GM12891 (cell line): ENCODE measurements around the gene ITPR1.

Source experiments
- POLR2A ChIP-seq: IDR thresholded peaks from 2 replicates; pipeline ENCODE4 v1.6.1; 2011; ENCODE audit warnings: low read depth, low read length, control low read depth
- POLR2AphosphoS5 ChIP-seq: IDR thresholded peaks from 2 replicates; pipeline ENCODE4 v1.6.1; 2011; ENCODE audit warnings: low read depth, low read length, control low read depth

- TF ChIP-seq POLR2AphosphoS5 (no peak), POLR2A (no peak)
Observed at GRCh38 chr3:4778119-4778518, 285.0 kb downstream of the ITPR1 start.
